ENCODE results near the gene GCM1. TPM values are rescaled to one million over a fixed set of nuclear protein-coding genes. Genes with fewer than 3 reads are reported as not detected.

GCM1 gene
- total and polyA plus RNA-seq, 9 of the 15 experiments (the other 6 are each of a cell fraction or from before 2014, with no cell fraction given), result not detected

GRCh38 chr6:53142810-53143209 is 5.8 kb downstream of the GCM1 start (continued):
- TF ChIP-seq ZNF609 (CRISPR knock-in tag; IDR thresholded peaks at IDR 0.05; ENCODE audit: borderline replicate concordance) (no peak), RBM15 (IDR thresholded peaks at IDR 0.05; ENCODE audit: insufficient read depth, low read length) (no peak), ZBTB40 (IDR thresholded peaks at IDR 0.05) (no peak), ZBTB40 (CRISPR knock-in tag; IDR thresholded peaks at IDR 0.05) (no peak), TGIF2 (CRISPR knock-in tag; IDR thresholded peaks at IDR 0.05) (no peak), NFRKB (IDR thresholded peaks at IDR 0.05; ENCODE audit: low read depth) (no peak), MEF2D (tag; conservative IDR thresholded peaks at IDR 0.05; ENCODE audit: low read depth) (no peak), MXD1 (CRISPR knock-in tag; IDR thresholded peaks at IDR 0.05; ENCODE audit: borderline replicate concordance, poor library complexity, severe bottlenecking) (no peak), MLX (CRISPR knock-in tag; conservative IDR thresholded peaks at IDR 0.05) (no peak), HDAC1 (IDR thresholded peaks at IDR 0.05) (no peak), PKNOX1 (IDR thresholded peaks at IDR 0.05) (no peak), RFX5 (IDR thresholded peaks at IDR 0.05; ENCODE audit: low read depth, low read length) (no peak)
